K562 (cell line): ENCODE results near the gene LRRC1. TPM values are rescaled to one million over a fixed set of nuclear protein-coding genes. Genes with fewer than 3 reads are reported as not detected.

Experiments used
- ATAC-seq: fragments of 200-7000 bp; cut with Tn5 transposase; 3 replicates; pipeline ENCODE4 v1.9.1; 2020; ENCODE audit warnings: moderate library complexity
- BruUV-seq: library from RNA; stranded (reverse); fragments of 400-500 nt; replicated peaks from 2 replicates; lab custom pipeline; 2021; lab: Mats Ljungman, UMichigan
- CTCF ChIA-PET: fragments of 300-600 bp; formaldehyde crosslinking; extraction: SDS; loops from one replicate; lab custom pipeline; 2021; ENCODE audit warnings: low intra/inter-chr PET ratio; lab: Yijun Ruan, JAX
- POLR2A ChIA-PET: fragments of 300-600, 350-650 bp; sonication (Branson Sonifier 250); formaldehyde crosslinking; extraction: SDS; loops from one replicate; lab custom pipeline; 2021; ENCODE audit warnings: antibody characterized with exemption, inconsistent platforms; lab: Yijun Ruan, JAX
- DNase-seq, 4 experiments: peaks; one replicate each; pipeline versions ENCODE4 v3.0.0 to v3.0.0-alpha.2; 2011 to 2018; ENCODE audit warnings: low spot score in 3 of 4, mixed read lengths in 3 of 4; ENCODE audit errors: extremely low read depth in 1 of 4
- FAIRE-seq: peaks from 2 replicates; lab custom pipeline; 2011; peaks lifted over from hg19 to GRCh38; lab: Jason Lieb, UNC
- H2AFZ ChIP-seq: 2 replicates; pipeline ENCODE4 v1.6.0; 2011; ENCODE audit warnings: low read depth, low read length, control low read depth, inconsistent platforms
- H3K27ac ChIP-seq: fragments of 200-600 bp; 3 replicates; pipeline ENCODE4 v1.8.0; 2011; ENCODE audit warnings: low read depth, mild to moderate bottlenecking, control low read depth, inconsistent platforms, low read length, moderate library complexity, mixed read lengths; ENCODE audit errors: extremely low read depth
- H3K27me3 ChIP-seq, 2 experiments: fragments of 300-600 bp in 1 of 2; 2 replicates in 1 of 2; 3 replicates in 1 of 2; pipeline versions ENCODE4 v1.6.0 to v1.8.0; 2011; ENCODE audit warnings: inconsistent platforms in 2 of 2, low read length in 2 of 2, mild to moderate bottlenecking in 1 of 2, mixed read lengths in 1 of 2, moderate library complexity in 1 of 2; ENCODE audit not compliant: control insufficient read depth in 2 of 2, insufficient read depth in 2 of 2
- H3K36me3 ChIP-seq: fragments of 300-600 bp; 3 replicates; pipeline ENCODE4 v1.8.0; 2011; ENCODE audit warnings: mild to moderate bottlenecking, low read length, inconsistent platforms; ENCODE audit not compliant: control insufficient read depth, insufficient read depth
- H3K4me1 ChIP-seq, 2 experiments: fragments of 200-600 bp in 1 of 2; replicated peaks in 1 of 2; 2 replicates in 1 of 2; 3 replicates in 1 of 2; pipeline versions ENCODE4 v1.5.1 to v1.8.0; 2011; ENCODE audit warnings: inconsistent platforms in 2 of 2, low read length in 2 of 2, mild to moderate bottlenecking in 1 of 2, mixed read lengths in 1 of 2, moderate library complexity in 1 of 2; ENCODE audit not compliant: control insufficient read depth in 2 of 2, insufficient read depth in 2 of 2
- H3K4me2 ChIP-seq: 2 replicates; pipeline ENCODE4 v1.6.1; 2011; ENCODE audit warnings: low read length, control low read depth, inconsistent platforms, mixed read lengths; ENCODE audit not compliant: insufficient read depth
- H3K4me3 ChIP-seq: fragments of 200-600 bp; sonication (generic), shearing (Covaris generic); 2 replicates; pipeline ENCODE4 v1.5.1; 2016; ENCODE audit warnings: control low read depth, inconsistent platforms
- H3K79me2 ChIP-seq: fragments of 200-600 bp; 3 replicates; pipeline ENCODE4 v1.8.0; 2011; ENCODE audit warnings: low read length, inconsistent platforms; ENCODE audit not compliant: control insufficient read depth, insufficient read depth
- H3K9ac ChIP-seq, 2 experiments: 2 replicates each; pipeline versions ENCODE4 v1.6.0 to v1.6.1; 2011; ENCODE audit warnings: low read depth in 2 of 2, low read length in 2 of 2, control low read depth in 1 of 2, inconsistent platforms in 1 of 2, mild to moderate bottlenecking in 1 of 2, mixed read lengths in 1 of 2; ENCODE audit not compliant: insufficient read depth in 1 of 2
- H3K9me1 ChIP-seq: one replicate; pipeline ENCODE4 v1.6.0; 2011; ENCODE audit warnings: inconsistent platforms, mild to moderate bottlenecking, low read length, moderate library complexity; ENCODE audit not compliant: control insufficient read depth, insufficient read depth
- H3K9me3 ChIP-seq: replicated peaks from 2 replicates; pipeline ENCODE4 v1.5.1; 2011; ENCODE audit warnings: low read depth, low read length, inconsistent platforms; ENCODE audit not compliant: control insufficient read depth, insufficient read depth
- H4K20me1 ChIP-seq: replicated peaks from 2 replicates; pipeline ENCODE4 v1.6.1; 2011; ENCODE audit warnings: low read length, inconsistent platforms, mixed read lengths; ENCODE audit not compliant: control insufficient read depth, insufficient read depth
- DIDO1 ChIP-seq: fragments of 450-650 bp; IDR thresholded peaks from 2 replicates; pipeline ENCODE4 v1.6.1; 2016; ENCODE audit warnings: low read depth, missing biosample characterization, missing genetic modification characterization
- JUN ChIP-seq, 2 experiments: sonication (generic) in 1 of 2; formaldehyde crosslinking in 1 of 2; IDR thresholded peaks; 2 replicates each; pipeline versions ENCODE4 v1.6.1 to v1.8.0; 2012 to 2022; ENCODE audit warnings: borderline replicate concordance in 2 of 2, mild to moderate bottlenecking in 2 of 2, improper control_type of control experiment in 1 of 2, low read depth in 1 of 2, low read length in 1 of 2, missing genetic modification reagents in 1 of 2
- MXI1 ChIP-seq: IDR thresholded peaks from 2 replicates; pipeline ENCODE4 v1.6.1; 2011; ENCODE audit warnings: low read depth, mild to moderate bottlenecking, improper control_type of control experiment, low read length
- PURB ChIP-seq: sonication (generic); formaldehyde crosslinking; IDR thresholded peaks from 2 replicates; pipeline ENCODE4 v1.9.0; 2021; ENCODE audit warnings: low read depth, mild to moderate bottlenecking, missing genetic modification reagents
- TCFL5 ChIP-seq: fragments of 250-450 bp; sonication (Bioruptor Pico); conservative IDR thresholded peaks from 2 replicates; pipeline ENCODE4 v1.6.1; 2021; ENCODE audit warnings: mild to moderate bottlenecking, moderate library complexity, matching md5 sums
- XRCC5 ChIP-seq: fragments of 200-400 bp; formaldehyde crosslinking; IDR thresholded peaks from 2 replicates; pipeline ENCODE4 v1.6.1; 2017; ENCODE audit warnings: low read depth, mild to moderate bottlenecking, low read length
- ZNF12 ChIP-seq: sonication (generic); formaldehyde crosslinking; IDR thresholded peaks from 2 replicates; pipeline ENCODE4 v1.4.0; 2020; ENCODE audit warnings: mild to moderate bottlenecking, missing genetic modification reagents
- ZNF146 ChIP-seq: IDR thresholded peaks from one replicate; pipeline ENCODE4 v1.6.1; 2018; ENCODE audit warnings: missing compliant biosample characterization; ENCODE audit not compliant: unreplicated experiment
- ZNF57 ChIP-seq: fragments of 450-650 bp; formaldehyde crosslinking; IDR thresholded peaks from 2 replicates; pipeline ENCODE4 v1.4.0; 2020; ENCODE audit warnings: mild to moderate bottlenecking, moderate library complexity
- ZNF589 ChIP-seq: fragments of 200-800 bp; sonication (Bioruptor generic); IDR thresholded peaks from 2 replicates; pipeline ENCODE4 v1.6.1; 2016; ENCODE audit warnings: low read depth, missing genetic modification characterization, missing compliant biosample characterization
- ZNF766 ChIP-seq: fragments of 200-800 bp; sonication (Bioruptor generic); conservative IDR thresholded peaks from 2 replicates; pipeline ENCODE4 v1.6.1; 2016; ENCODE audit warnings: missing genetic modification characterization, missing compliant biosample characterization
- ZZZ3 ChIP-seq: fragments of 450-650 bp; IDR thresholded peaks from 2 replicates; pipeline ENCODE4 v1.6.1; 2016; ENCODE audit warnings: antibody characterized with exemption, mild to moderate bottlenecking, moderate library complexity
- WGBS: fragments of 100-300 bp; shearing (Covaris generic); methylation state at CpG from one replicate; pipeline ENCODE4 v1.1.6; 2016; ENCODE audit warnings: low coverage, mixed read lengths; ENCODE audit not compliant: insufficient coverage; ENCODE audit errors: missing lambda C conversion rate; 5-methylcytosine and 5-hydroxymethylcytosine counted together
- in situ Hi-C: fragments of 300-500 bp; cut with MboI; formaldehyde crosslinking; loops from 4 replicates; pipeline ENCODE4 v1.15.0; 2018; ENCODE audit warnings: inconsistent platforms, mixed read lengths
- intact Hi-C: fragments of 100-400 bp; cut with micrococcal nuclease; formaldehyde crosslinking; loops from 2 replicates; pipeline ENCODE4 v1.14.2; 2022
- polyA plus RNA-seq, 8 experiments: library from polyadenylated mRNA; depleted of rRNA in 4 of 8; stranded (reverse) in 5 of 8; unstranded in 3 of 8; fragments of >200 nt; fragmentation: Nextera tagmentation in 2 of 8; fragmentation: Illumina TruSeq in 1 of 8; extraction: Ambion mirVana in 2 of 8; extraction: Trizol in 1 of 8; gene quantifications; 2 replicates each; pipeline versions ENCODE4 v1.2.1 to v1.2.3, GENCODE V29; 2011 to 2014; ENCODE audit warnings: inconsistent platforms in 1 of 8, missing spikeins in 1 of 8
- total RNA-seq, 7 experiments: library from RNA; depleted of rRNA in 6 of 7; stranded (reverse); fragments of >200 nt in 6 of 7; fragmentation: Illumina TruSeq in 2 of 7; extraction: Trizol in 2 of 7; gene quantifications; 2 replicates each; pipeline versions ENCODE4 v1.2.1 to v1.2.3, GENCODE V29; 2011 to 2021; ENCODE audit warnings: low replicate concordance in 1 of 7
- TF ChIP-seq, protein P1 (sequence below): fragments of 250-450 bp; sonication (Bioruptor Pico); IDR thresholded peaks from 2 replicates; pipeline ENCODE4 v1.5.0; 2020; ENCODE audit warnings: mild to moderate bottlenecking

LRRC1 gene
- total and polyA plus RNA-seq, 9 of the 15 experiments (the other 6 are each of a cell fraction or from before 2014, with no cell fraction given), result not detected

DNA sequence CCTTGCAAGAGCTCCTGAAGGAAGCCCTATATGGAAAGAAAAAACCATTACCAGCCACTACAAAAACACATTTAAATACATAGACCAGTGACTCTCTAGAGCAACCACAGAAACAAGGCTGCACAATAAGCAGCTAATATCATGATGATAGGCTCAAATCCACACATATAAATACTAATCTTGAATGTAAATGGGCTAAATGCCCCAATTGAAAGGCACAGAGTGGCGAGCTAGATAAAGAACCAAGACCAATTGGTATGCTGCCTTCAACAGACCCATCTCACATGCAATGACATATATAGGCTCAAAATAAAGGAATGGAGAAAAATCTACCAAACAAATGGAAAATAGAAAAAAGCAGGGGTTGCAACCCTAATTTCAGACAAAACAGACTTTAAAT, 153.0 kb downstream of the LRRC1 start (continued):
- TF ChIP-seq, protein P1, sequence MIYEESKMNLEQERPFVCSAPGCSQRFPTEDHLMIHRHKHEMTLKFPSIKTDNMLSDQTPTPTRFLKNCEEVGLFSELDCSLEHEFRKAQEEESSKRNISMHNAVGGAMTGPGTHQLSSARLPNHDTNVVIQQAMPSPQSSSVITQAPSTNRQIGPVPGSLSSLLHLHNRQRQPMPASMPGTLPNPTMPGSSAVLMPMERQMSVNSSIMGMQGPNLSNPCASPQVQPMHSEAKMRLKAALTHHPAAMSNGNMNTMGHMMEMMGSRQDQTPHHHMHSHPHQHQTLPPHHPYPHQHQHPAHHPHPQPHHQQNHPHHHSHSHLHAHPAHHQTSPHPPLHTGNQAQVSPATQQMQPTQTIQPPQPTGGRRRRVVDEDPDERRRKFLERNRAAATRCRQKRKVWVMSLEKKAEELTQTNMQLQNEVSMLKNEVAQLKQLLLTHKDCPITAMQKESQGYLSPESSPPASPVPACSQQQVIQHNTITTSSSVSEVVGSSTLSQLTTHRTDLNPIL, result no peak
- TF ChIP-seq MXI1 (no peak), ZNF589 (CRISPR knock-in tag) (no peak), XRCC5 (no peak), ZZZ3 (no peak)

DNA sequence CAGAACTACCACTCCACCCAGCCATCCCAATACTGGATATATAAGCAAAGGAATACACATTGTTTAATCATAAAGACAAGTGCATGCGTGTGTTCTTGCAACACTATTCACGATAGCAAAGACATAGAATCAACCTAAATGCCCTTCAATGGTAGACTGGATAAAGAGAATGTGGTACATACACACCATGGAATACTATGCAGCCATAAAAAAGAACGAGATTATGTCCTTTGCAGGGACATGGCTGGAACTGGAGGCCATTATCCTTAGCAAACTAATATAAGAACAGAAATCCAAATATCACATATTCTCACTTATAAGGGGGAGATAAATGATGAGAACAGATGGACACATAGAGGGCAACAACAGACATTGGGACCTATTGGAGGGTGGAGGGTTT, 156.6 kb downstream of the LRRC1 start:
- Histone ChIP-seq H3K9me3 (no peaks in the 10 kb centered on the region), H2AFZ (no peak overlapping the region), H3K79me2 (no peaks in the 10 kb centered on the region), H3K27me3 (no peaks in the 10 kb centered on the region), H4K20me1 (no peaks in the 10 kb centered on the region), H3K4me1 (no peaks in the 10 kb centered on the region), H3K4me3 (no peak overlapping the region), H3K9me1 (no peaks in the 10 kb centered on the region), H3K9ac (no peak overlapping the region), H3K4me2 (no peak overlapping the region), H3K27ac (no peak overlapping the region), H3K36me3 (no peaks in the 10 kb centered on the region)
- DNase-seq, result no peak
- ATAC-seq, result no peak
- TF ChIP-seq PURB (CRISPR knock-in tag), result no peak
- TF ChIP-seq ZNF12 (CRISPR knock-in tag), result no peak
- no peak for TF ChIP-seq ZNF57 (CRISPR knock-in tag)
- no peak for TF ChIP-seq TCFL5 (CRISPR knock-in tag)
- no peak for TF ChIP-seq DIDO1 (tag)
- no peak for TF ChIP-seq ZNF766 (CRISPR knock-in tag)
- peak; percentile 63 for TF ChIP-seq ZNF146 (CRISPR knock-in tag)
- TF ChIP-seq JUN (IDR thresholded peaks at IDR 0.05; ENCODE audit: borderline replicate concordance, low read depth, low read length), result no peak
- TF ChIP-seq JUN (CRISPR knock-in tag; IDR thresholded peaks at IDR 0.05; ENCODE audit: borderline replicate concordance), result no peak
- ChIA-PET POLR2A (no interaction called here), CTCF (no interaction called here)
- FAIRE-seq, result no peak
- in situ Hi-C loops, result no loop called here
- BruUV-seq, result no TSS peak
- intact Hi-C loops, result no loop called here
- 4% methylated on average over 3 of the region's 3 CpGs for WGBS
